HG02571 (cell line): ENCODE results near the gene ECT2.
"Not testable (repeated sequence)": the region's sequence is repeated elsewhere in the genome, so short reads cannot be mapped to it uniquely, and the experiment has no call there.

ENCODE experiments used
- ATAC-seq: cut with Tn5 transposase; IDR thresholded peaks from one replicate; pipeline ENCODE4 v1.9.1; 2021; ENCODE audit warnings: mild to moderate bottlenecking, moderate library complexity; ENCODE audit not compliant: unreplicated experiment

Gene ECT2

GRCh38 chr3:172750368-172751174, at the start of gene ECT2:
Gene ECT2, plus strand, starts transcription at chr3:172750726. Its CDS starts 3,805 bp downstream, at chr3:172754531.
- peak; percentile 99 for ATAC-seq

- no peak for ATAC-seq
Measured at GRCh38 chr3:172700936-172701455, 49.5 kb upstream of the ECT2 start.

GRCh38 chr3:172701751-172702150, 48.8 kb upstream of the ECT2 start:
- no peak for ATAC-seq

GRCh38 chr3:172702256-172702655, 48.3 kb upstream of the ECT2 start:
- ATAC-seq = no peak

GRCh38 chr3:172702731-172703130, 47.8 kb upstream of the ECT2 start:
- not testable (repeated sequence) for ATAC-seq

- ATAC-seq = no peak
Measured at GRCh38 chr3:172704001-172704400, 46.5 kb upstream of the ECT2 start.

- ATAC-seq = no peak
Measured at GRCh38 chr3:172705170-172705569, 45.4 kb upstream of the ECT2 start.

- ATAC-seq = no peak
Measured at GRCh38 chr3:172707030-172707429, 43.5 kb upstream of the ECT2 start.

- no peak for ATAC-seq
Measured at GRCh38 chr3:172707967-172708366, 42.6 kb upstream of the ECT2 start.

- ATAC-seq = no peak
Measured at GRCh38 chr3:172708921-172709773, 41.4 kb upstream of the ECT2 start.

- no peak for ATAC-seq
Measured at GRCh38 chr3:172709774-172710663, 40.5 kb upstream of the ECT2 start.

- ATAC-seq = peak; percentile 99
Measured at GRCh38 chr3:172710664-172711453, 39.7 kb upstream of the ECT2 start, which contains the start of gene NCEH1. Gene NCEH1, minus strand, starts transcription at chr3:172711067. Its CDS starts 83 bp downstream, at chr3:172710984.

- no peak for ATAC-seq
Measured at GRCh38 chr3:172711454-172711795, 39.1 kb upstream of the ECT2 start.

- ATAC-seq = no peak
Measured at GRCh38 chr3:172713316-172713715, 37.2 kb upstream of the ECT2 start.

- no peak for ATAC-seq
Measured at GRCh38 chr3:172716476-172716875, 34.0 kb upstream of the ECT2 start.

- ATAC-seq = no peak
Measured at GRCh38 chr3:172717493-172718088, 32.9 kb upstream of the ECT2 start.

GRCh38 chr3:172722536-172723040, 27.9 kb upstream of the ECT2 start:
- not testable (repeated sequence) for ATAC-seq

- no peak for ATAC-seq
Measured at GRCh38 chr3:172726380-172726779, 24.1 kb upstream of the ECT2 start.

- no peak for ATAC-seq
Measured at GRCh38 chr3:172735014-172735413, 15.5 kb upstream of the ECT2 start.
